SHP77 treated with DMSO at 0.1 percent for 48 hours (cell line): ENCODE data around the gene RAB26.

Experiments
- DNase-seq: peaks from one replicate; lab custom pipeline; 2025; lab: John Stamatoyannopoulos, UW

The RAB26 gene

DNA sequence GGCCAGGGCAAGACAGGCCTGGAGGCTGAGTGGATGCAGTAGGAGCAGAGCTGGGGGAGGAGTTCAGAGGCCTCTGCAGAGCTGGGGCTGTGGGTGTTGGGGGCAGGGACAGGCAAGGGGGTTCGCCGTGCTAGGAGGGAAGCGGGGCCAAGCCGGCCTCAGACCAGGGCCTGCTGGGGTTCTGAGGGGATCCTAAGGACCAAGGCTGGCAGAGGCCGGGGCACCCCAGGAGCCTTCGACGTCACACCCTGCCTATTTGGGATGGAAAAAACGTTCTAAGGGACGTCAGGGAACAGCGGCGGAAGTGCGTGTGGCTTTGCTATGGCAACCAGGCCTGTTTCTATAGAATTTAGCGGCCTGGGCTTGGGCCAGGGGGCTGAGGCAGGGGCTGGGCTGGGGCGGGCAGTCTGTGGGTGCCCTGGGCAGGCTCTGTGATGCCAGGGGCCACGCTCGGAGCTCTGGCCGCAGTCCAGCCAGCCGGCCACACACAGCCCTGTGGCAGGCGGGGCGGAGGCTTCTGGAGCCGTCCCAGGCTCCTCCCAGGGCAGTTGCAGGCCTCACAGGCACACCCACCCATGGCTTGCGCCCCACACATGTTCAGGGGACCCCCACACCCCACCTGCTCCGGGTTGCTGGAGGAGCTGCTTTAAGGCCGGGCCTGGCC, 10.9 kb downstream of the RAB26 start:
- no peak for DNase-seq

DNA sequence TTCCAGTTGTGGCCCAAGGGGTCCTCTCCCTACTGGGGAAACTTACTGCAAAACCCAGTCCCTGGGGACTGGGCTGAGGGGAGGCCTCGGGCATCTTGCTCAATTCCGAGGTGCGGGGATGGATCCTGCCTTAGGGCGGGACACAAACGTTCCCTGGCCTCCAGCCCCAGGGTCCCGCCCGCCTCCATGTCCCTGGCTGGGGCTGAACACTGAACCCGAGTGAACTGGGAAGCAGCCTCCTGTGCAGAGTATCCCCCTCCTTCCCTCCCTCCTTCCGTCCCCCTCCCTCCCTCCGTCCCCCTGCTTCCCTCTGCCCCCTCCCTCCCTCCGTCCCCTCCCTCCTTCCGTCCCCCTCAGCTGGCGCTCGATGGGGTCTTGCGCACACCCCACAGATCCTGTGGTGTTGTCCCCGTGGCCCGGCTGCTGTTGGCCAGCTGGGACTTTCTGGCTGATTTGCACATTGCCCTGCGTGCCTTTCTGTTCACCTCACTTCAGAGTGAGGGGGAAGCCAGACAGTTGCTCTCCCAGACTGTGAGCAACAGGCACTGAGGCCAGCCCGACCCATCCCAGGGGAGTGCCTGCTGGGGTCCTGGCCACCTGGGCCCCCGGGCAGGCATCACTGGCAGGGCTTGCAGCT, 12.6 kb downstream of the RAB26 start:
- no peak for DNase-seq

DNA sequence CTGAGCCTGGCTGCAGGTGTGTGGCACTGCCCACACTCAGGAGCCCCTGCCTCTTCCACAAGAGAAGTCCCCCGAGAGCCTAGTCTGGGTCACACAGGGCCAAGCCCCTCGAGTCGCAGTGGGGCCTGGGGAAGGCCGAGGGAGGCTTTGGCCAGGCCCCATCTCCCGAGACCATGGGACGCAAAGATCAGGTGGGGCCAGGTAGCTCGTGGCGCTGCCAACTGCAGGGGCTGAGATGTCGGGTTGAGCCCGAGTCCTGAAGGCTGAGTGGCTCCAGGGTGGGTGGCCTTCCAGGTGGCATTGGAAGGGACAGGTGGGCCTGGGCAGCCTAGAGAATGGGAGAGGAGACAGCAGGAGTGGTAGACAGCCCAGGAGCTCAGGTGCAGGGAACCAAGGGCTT, 13.5 kb downstream of the RAB26 start:
- DNase-seq, result no peak

DNA sequence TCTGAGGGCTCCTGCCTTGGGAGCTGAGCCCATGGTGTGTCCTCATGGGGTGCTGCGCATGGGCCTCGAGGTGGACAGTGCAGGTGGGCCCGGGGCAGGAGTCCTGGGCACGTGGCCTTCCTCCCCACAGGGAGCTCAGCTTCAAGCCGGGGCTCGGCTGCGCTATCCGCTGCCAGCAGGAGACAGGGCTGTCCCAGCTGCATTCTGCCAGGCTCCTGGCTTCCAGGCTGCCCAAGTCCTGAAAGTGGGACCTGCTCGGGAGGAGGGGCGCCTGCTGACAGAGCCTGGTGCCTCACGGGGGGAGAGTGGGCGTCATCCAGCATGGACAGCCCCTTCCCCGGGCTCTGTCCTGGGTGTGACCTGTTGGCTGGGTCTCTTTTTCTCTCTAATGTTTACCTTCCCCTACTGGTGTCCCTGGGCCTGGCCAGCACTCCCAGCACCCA, 14.3 kb downstream of the RAB26 start:
- DNase-seq, result no peak

DNA sequence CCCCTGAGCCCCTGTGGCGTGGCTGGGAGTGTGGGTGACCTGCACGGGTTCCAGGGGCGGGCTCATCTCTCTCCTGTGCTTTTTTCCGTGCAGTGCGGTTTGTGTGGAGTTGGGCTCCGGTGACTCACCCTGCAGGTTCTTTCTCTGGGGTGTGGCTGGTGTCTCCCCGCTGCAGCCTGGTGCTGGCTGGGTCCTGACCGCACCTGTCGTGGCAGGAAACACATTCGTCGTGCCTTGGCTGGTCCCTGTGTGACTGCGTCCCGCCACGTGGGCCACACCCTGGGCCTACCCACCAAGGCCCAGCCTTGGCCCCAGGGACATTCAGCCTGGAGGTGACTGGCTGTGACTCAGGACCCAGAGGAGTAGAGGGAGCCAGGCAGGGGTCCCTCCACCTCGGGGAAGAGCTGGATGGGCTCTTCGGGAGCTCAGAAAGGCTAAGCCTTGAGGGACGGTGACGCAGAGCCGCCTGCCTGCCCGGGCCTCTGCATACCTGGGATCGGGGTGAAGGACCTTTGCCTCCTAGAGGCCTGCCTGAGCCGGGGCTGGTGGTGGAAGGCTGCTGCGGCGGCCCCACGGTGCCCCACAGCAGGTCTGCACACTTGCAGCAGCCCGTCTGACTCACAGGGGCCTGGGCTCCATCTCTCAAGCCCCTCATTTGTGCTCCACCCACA, 14.9 kb downstream of the RAB26 start:
- no peak for DNase-seq

DNA sequence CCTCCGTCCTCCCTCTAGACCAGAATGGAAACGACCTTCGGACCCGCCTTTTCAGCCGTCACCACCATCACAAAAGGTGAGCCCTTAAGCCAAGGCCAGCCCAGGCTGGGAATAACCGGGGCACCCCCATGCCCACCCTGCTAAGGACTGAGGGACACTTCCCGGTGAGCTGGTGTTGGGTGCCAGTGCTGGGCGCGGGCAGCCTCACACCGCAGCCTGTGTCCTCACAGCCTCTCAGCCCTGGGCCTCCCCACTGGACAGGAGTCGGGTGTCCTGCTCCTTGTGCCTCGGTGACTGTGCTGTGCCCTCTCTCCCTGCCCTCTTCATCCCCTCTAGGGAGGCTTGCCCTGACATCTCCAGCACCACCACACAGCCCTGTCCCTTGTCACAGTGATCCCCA, 17.4 kb downstream of the RAB26 start:
- no peak for DNase-seq

DNA sequence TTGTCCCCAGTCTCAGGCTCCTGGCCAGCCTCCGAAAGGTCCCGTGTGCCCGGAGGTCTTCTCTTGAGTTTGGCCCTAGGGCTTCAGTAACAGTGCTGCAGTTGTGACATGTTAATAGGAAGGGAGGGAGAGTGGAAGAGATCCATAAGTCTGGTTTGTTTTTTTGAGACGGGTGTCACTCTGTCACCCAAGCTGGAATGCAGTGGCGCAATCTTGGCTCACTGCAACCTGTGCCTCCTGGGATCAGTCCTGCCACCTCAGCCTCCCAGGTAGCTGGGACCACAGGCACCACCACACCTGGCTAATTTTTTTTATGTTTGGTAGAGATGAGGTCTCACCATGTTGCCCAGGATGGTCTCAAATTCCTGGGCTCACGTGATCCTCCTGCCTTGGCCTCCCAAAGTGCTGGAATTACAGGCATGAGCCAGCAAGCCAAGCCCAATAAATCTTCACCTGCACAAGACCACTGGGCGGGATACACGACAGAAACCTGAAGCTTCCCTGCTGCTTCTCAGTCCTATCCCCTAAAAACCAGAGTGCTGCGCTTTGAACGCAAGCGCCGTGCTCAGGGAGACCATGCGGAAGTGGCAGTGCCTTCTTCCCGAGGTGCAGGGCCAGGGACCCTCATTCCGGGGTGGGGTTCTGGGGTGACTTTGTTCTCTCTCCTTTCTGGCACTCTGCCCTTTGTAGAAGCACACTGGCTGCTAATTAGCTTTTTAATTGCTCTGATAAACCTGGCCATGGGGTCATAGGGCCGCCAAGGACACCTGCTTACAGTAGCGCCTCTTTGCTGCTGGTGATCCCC, 18.0 kb downstream of the RAB26 start:
- DNase-seq, result no peak

DNA sequence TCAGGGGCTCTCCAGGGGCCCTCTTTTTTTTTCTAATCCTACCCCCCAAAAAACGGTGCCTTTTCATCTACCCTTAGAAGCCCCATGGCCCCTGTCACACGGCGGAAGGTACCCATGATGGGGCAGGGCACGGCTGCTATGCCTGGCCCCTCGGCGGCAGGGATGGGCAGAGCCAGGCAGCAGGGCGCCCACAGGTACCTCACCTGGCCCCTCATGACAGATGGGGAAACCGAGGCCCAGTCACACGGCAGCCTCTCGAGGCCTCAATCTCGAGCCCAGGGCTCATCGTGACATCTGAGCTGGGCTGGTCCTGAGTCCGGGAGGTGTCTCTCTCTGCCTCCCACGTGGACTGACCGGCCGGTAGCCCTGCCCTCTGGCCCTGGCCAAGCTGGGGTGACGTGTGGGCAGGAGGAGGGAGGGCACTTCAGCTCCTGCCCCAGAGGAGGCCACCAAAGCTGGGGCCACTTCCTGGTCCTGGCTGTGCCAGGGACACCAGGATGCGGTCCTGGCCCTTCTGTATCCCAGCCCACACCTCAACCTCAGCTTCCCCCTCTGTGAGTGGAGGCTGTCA, 18.7 kb downstream of the RAB26 start:
- DNase-seq, result no peak

DNA sequence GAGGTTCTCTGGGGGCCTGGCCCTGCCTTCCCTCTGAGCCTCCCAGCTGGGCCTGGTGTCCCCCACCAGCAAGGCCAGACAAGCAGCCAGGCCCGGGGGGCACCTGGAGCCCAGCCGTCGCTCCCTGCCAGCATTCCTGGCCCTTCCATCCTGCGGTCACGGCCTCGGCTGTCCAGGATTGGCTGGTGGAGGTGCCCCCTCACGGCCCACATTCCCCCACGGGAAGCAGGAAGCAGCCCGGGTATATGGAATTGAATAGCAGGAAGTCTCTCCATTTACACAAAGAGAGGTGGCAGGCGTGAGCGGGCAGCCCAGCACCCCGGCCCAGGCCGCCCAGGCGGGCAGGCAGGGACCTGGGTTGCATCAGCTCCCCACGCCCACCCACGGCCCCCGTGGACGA, 21.7 kb downstream of the RAB26 start:
- no peak for DNase-seq

DNA sequence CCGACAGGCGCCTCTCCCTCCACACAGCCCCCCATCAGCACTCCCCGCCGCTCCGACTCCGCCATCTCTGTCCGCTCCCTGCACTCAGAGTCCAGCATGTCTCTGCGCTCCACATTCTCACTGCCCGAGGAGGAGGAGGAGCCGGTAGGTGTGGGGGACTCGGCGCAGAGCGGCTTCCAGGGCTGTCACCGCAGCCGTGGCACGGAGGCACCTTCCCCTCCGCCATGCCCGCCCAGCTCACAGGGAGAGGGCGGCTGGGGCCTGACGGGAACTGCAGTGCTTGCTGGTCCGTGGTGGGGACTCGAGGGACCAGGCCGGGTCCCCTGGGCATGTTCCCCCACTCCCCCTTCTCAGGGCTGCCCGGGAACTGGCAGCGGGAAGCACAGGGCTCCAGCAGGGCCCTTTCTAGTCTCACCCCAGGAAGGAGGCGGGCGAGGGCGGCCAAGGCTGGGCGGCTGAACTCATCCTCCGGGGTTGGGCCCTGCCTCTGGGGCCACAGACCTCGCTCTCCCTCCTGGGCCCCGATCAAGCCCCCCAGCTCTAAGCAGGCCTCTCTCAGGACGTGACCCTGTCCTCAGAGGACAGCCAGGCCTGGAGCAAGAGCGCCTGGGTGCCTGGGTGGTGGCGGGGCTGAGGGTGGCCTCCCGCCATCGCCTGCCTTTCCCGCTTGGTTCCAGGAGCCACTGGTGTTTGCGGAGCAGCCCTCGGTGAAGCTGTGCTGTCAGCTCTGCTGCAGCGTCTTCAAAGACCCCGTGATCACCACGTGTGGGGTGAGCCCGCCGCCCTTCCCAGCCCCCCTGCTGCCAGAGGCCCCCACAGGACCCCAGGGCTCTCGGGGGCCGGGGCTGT, 22.4 kb downstream of the RAB26 start:
- no peak for DNase-seq

DNA sequence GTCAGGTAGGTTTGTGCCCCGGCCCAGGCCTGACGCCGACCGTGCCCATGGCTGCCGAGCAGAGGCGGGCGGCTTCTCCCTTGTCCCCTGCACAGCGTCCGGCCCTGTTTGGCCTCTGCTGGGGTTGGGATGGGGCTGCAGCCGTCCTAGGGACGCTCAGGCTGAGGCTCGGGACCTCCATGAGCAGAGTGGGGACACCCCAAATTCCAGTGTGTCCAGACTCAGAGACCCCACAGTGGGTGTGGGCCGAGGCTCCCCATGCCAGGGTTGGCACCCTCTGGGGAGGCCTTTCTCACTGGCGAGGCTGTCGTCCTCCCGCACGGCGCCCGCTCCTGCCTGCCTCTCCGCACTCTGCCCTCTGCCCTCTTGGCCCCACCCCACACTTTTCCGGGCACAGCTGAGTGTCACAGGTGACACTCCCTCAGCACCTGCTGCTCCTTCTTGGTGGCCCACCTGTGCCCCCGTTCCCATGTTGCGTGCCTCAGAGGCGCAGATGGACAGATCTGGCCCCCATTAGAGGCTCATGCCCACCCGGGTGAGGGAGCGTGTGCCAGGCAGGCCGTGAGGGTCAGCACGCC, 23.3 kb downstream of the RAB26 start:
- DNase-seq, result no peak

DNA sequence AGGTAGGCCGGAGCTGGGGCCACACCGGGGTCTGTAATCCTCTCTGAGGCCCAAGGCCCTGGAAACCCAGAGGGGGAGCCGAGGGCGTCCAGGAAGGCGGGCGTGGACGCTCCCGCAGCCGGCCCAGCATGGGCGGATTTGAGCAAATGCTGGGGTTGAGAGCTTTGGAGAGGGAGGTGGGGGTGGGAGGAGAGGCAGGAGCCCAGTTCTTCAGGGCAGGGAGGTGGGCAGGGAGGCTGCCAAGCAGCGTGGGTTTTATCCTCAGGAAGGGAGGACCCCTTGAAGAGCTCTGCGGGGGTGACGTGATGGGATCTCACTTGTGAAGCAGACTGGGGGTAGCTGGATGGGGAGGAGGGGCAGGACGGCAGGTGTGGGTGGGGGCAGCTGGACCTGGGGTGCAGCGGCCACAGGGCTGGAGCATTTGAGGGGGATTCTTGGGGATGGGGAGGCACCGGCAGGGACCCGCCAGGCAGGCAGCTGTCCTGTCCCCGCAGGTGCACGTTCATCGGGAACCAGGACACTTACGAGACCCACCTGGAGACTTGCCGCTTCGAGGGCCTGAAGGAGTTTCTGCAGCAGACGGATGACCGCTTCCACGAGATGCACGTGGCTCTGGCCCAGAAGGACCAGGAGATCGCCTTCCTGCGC, 24.4 kb downstream of the RAB26 start:
- no peak for DNase-seq

DNA sequence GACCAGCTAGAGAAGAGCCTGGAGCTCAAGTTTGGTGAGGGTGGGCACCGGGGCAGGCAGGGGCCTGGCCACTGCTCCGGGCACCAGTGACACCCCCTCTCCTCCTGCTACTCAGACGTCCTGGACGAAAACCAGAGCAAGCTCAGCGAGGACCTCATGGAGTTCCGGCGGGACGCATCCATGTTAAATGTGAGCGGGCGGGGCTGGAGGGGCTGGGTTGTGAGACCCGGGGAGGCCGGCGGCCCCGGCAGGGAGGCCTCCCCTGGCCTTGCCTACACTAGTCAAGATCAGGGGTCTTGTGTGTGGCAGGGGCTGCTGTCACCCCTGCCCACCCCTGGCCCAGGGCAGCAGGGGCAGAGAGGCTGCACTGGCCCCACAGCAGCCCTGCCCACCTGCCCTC, 24.9 kb downstream of the RAB26 start:
- DNase-seq, result no peak

DNA sequence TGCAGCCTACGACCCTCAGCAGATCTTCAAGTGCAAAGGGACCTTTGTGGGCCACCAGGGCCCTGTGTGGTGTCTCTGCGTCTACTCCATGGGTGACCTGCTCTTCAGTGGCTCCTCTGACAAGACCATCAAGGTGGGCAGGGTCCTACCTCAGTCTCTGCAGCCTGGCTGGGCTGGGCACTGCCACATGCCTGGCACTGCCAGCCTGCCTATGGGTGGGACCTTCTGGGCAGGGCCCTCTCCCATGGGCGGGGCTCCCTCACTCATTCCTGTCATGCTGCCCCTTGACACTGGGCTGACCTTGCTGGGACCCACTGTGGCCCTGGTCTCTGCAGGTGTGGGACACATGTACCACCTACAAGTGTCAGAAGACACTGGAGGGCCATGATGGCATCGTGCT, 25.5 kb downstream of the RAB26 start:
- no peak for DNase-seq

DNA sequence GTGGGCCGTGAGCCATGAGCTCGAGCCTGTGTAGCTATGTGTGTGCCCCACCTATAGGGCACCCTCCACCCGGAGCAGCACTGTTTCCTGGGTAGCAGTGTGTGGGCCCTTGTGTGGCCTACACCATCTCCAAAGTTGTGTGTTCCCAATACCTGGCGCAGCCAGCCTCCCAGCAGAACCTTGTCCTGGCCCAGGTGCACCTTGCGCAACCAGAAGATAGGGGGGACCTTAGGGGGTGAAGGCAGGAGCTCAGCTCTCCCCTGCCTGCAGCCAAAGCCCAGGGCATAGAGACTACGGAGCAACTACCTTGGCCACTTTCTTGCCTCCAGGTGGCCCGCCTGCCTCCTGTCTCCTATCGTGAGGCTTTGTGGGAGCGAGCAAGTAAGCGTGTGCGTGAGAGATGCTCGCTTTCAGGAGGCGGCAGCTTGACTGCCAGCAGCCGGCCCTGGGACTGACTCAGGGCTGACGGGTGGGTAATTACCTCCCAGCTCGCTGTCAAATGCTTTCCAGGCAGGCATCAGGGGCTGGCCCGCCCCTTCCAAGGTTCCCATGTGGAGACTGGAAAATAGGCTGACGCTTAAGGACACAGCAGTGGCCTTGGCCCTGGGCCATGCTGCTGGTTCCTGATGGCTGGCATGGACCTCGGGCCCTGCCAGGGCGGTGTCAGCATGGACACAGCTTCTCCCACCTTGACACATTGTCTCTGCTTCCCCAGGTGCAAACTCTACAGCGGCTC, 26.1 kb downstream of the RAB26 start:
- no peak for DNase-seq

DNA sequence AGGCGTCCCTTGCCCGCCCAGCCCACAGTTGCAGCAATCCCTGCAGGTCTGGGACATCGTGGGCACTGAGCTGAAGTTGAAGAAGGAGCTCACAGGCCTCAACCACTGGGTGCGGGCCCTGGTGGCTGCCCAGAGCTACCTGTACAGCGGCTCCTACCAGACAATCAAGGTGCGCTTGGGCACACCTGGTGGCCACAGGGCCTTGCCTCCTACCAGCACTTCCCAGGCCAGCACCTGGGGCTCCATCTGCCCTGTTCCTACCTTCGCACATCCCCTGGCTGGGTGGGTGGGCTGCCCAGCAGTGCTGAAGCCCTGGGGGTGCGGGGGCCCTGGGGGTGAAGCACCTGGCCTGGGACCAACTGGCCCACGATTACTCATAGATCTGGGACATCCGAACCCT, 27.0 kb downstream of the RAB26 start:
- no peak for DNase-seq

DNA sequence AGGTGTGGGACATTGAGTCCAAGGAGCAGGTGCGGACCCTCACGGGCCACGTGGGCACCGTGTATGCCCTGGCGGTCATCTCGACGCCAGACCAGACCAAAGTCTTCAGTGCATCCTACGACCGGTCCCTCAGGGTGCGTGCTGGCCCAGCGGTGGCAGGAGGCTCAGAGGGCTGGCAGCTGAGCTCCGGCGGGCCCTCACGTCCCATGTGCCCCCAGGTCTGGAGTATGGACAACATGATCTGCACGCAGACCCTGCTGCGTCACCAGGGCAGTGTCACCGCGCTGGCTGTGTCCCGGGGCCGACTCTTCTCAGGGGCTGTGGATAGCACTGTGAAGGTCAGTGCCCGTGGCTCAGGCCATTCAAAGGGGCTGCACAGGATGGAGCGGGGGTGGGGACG, 27.6 kb downstream of the RAB26 start:
- DNase-seq, result no peak

DNA sequence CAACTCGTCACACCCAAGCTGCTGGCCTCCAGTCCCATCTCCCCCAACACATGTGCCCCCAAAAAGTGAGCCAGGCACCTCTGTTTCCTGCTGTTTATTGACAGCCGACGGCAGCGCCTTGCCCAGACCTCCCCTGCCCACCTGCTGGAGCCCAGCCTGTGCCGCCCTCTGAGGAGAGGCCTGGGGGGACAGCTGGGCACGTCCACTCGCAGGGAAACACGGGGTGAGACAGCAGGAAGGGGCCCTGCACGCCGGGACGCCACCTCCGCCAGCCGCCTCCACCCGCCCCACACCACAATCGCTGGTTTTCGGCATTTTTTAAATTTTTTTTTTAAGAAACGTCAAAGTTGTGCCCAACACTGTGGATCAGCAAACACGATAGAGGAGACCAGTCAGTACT, 28.7 kb downstream of the RAB26 start:
- DNase-seq, result no peak

DNA sequence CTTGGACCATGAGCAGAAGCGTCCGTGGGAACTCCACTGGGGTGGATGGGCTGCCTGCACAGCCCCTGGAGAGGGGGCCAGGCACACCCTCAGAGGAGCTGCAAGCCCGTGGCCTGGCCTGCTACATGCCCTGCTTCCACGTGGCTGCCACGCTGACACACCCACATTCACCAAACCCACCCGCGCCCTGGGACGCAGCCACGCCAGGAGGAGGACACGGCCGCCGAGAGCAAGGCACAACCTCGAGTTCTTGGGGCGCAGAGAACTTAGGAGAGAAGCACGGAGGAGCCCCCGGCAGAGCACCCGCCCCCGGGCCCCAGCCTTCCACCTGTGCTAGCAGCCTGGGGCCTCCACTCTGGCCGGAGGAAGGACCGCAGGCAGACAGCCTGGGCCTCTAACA, 29.1 kb downstream of the RAB26 start:
- DNase-seq, result no peak
